Muscle layer of colon (tissue), 2 donors: ENCODE results near the gene DOCK4.

ENCODE experiments used
- H3K27ac ChIP-seq: one replicate; pipeline ENCODE4 v1.7.0; 2013; ENCODE audit warnings: low read depth, mild to moderate bottlenecking, low read length, moderate library complexity
- H3K27me3 ChIP-seq, 2 donors: one replicate each; pipeline ENCODE4 v1.7.0; 2013; ENCODE audit warnings: low read length in 2 of 2, mild to moderate bottlenecking in 2 of 2; ENCODE audit not compliant: insufficient read depth in 2 of 2, control insufficient read depth in 1 of 2
- H3K36me3 ChIP-seq: one replicate; pipeline ENCODE4 v1.7.0; 2013; ENCODE audit warnings: mild to moderate bottlenecking, low read length; ENCODE audit not compliant: insufficient read depth
- H3K4me1 ChIP-seq: one replicate; pipeline ENCODE4 v1.7.0; 2013; ENCODE audit warnings: mild to moderate bottlenecking, low read length; ENCODE audit not compliant: insufficient read depth
- H3K4me3 ChIP-seq, 2 donors: one replicate each; pipeline ENCODE4 v1.7.0; 2013; ENCODE audit warnings: low read length in 2 of 2, low read depth in 1 of 2, mild to moderate bottlenecking in 1 of 2, moderate library complexity in 1 of 2
- H3K9ac ChIP-seq: one replicate; pipeline ENCODE4 v1.7.0; 2013; ENCODE audit warnings: low read length
- H3K9me3 ChIP-seq: one replicate; pipeline ENCODE4 v1.7.0; 2013; ENCODE audit warnings: mild to moderate bottlenecking, low read length
- donor health status: abdominal sarcoma.
- donor health status: Adenocarcinoma of cecum.

Gene DOCK4

DNA sequence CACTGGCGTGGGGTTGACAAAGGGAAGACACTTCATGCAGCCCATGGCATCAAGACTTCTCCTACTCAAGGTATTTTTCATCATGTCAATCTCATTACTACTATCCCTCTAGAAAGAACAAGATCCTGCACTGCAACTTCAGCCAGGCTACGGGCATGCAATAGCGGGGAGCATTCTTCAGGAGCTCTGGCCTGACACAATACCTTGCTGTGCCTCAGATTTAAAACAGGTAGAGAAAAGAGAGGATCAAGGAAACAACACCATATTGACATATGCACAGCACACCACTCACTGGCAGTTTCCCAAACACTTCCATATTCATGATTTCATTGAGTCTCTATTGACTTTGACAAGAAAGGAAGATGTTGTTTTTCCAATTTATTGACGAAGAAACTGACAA is 51.5 kb downstream of the DOCK4 start:
- H3K4me3 ChIP-seq: no peak overlapping the region
- no peaks in the 10 kb centered on the region for H3K36me3 ChIP-seq
- no peaks in the 10 kb centered on the region for H3K9me3 ChIP-seq
- no peaks in the 10 kb centered on the region for H3K4me1 ChIP-seq
- H3K27me3 ChIP-seq: no peaks in the 10 kb centered on the region
- H3K27ac ChIP-seq: no peak overlapping the region
- H3K9ac ChIP-seq: no peak overlapping the region

DNA sequence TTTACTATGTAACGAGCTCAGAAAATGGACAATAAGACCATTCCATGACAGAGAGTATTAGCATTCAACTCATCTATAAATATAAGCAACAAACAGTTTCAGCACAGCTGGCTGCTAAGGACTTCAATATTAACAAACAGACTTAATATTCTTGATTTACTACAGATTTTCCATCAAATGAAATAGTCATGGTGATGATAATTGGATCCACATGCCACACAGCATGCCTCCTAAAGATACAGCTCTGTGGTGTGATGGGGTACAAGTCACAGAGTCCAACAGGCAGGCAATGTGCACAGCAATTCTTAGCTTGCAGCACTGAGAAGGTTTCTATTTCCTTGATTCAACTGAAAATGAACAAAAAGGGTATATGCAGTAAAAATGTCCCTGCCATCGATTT is 54.0 kb downstream of the DOCK4 start:
- no peak overlapping the region for H3K27ac ChIP-seq
- no peak overlapping the region for H3K9ac ChIP-seq
- H3K36me3 ChIP-seq: no peaks in the 10 kb centered on the region
- H3K27me3 ChIP-seq: no peaks in the 10 kb centered on the region
- H3K4me1 ChIP-seq: no peaks in the 10 kb centered on the region
- no peaks in the 10 kb centered on the region for H3K9me3 ChIP-seq
- H3K4me3 ChIP-seq: no peak overlapping the region

DNA sequence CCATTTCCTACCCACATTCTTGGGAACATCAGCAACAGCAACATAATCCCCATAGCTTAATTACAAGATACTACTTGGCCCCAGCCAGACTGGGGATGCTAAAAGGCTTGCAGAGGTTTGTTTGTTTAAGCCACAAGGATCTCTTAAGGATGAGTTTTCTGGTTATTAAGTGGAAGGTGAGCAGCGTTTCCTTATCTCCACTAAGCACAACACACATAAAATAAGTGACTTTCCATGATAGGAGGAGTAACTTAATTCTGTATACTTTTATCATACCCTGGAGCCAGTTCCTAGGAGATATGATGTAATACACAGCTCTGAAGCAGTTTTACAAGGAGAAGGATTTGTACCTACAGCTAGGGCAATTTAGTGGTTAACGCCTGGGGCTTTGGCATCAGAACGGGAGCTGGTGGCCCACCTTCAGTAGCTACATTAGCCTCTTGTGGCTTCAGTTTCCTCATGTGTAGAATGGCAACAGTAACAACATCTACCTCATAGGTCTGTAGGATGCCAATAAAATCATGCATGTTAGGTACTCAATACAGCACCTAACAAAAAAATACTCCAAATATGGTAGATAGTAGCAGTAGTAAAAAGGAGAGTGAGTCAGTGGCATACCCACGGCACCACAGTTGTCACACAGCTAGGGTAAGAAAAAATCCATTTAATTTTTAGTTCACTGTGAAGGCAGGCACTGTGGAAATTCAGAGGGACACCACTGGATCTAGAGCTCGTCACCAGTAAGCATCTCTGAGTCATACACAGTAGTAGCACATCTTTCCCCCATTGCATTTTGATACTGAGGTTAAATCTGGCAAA is 55.2 kb downstream of the DOCK4 start:
- Histone ChIP-seq H3K36me3 (no peaks in the 10 kb centered on the region), H3K27ac (no peak overlapping the region), H3K27me3 (no peaks in the 10 kb centered on the region), H3K9me3 (no peaks in the 10 kb centered on the region), H3K9ac (no peak overlapping the region), H3K4me3 (no peak overlapping the region), H3K4me1 (no peaks in the 10 kb centered on the region)

DNA sequence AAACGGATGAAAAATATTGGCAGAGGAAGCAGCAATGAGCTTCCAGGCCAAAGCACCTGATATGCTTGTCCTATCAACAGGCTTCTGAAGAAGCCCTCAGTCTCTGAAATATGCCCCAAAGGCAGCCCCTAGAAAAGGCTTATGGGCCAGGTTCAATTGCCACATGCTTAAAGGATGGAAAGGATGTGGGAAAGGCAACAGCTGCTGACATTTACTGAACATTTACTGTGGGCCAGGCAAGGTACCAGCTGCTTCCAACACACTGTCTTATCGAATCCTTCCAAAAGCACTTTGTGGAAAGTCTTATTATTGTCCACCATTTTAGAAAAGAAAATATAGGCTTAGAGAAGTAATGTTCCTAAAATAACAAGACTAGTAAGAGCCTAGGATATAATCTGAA is 56.5 kb downstream of the DOCK4 start:
- Histone ChIP-seq H3K9me3 (no peaks in the 10 kb centered on the region), H3K9ac (no peak overlapping the region), H3K36me3 (no peaks in the 10 kb centered on the region), H3K4me1 (no peaks in the 10 kb centered on the region), H3K4me3 (no peak overlapping the region), H3K27ac (no peak overlapping the region), H3K27me3 (no peaks in the 10 kb centered on the region)

DNA sequence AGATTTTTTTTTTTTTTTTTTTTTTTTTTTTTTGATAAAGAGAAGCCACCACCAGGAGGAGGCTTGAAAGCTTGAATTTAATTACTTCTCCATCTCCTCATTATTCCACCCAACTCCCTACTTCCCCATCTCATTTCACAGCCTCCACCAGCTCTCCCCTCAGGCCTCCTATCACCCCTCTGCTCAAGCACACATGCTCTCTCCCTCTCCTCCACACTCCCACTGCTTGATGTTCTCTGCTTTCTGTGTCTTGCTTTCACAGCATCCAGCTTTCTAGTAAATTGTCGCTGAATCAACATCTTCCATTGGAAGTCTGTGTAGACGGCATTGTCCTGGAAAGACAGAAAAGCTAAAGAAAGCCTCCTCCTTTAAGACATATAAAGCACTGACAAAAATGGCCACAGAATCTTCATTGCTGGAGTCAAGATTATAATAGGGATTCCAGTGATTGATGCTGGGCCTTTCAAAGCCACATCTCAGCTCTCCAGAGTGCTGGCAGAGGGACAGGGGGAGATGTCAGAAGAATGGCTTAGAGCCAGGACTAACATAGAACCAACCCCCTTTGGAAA is 58.3 kb downstream of the DOCK4 start:
- Histone ChIP-seq H3K4me3 (no peak overlapping the region), H3K36me3 (no peaks in the 10 kb centered on the region), H3K4me1 (peaks cover 8% of the 10 kb centered on the region), H3K9me3 (no peaks in the 10 kb centered on the region), H3K27me3 (no peaks in the 10 kb centered on the region), H3K27ac (no peak overlapping the region), H3K9ac (no peak overlapping the region)

DNA sequence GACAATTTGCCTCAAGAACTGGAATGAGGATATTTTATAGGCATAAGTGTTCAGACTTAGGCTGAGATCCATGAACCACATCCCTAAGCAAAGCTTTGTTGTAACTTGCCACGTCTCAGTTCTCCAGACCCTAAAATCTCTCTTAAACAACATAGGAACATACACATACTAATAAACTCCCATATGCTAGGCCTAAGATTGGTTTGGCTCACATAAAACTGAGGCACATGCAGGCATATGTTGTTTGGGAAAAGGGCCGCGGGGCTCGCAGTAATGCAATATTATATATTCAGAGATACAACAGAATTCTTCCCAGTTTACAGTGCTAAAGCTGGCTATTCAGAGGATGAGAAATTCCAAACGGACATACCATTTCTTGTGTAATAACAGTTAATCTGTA is 61.0 kb downstream of the DOCK4 start:
- H3K9me3 ChIP-seq: no peaks in the 10 kb centered on the region
- peaks cover 8% of the 10 kb centered on the region for H3K4me1 ChIP-seq
- no peak overlapping the region for H3K27ac ChIP-seq
- no peaks in the 10 kb centered on the region for H3K36me3 ChIP-seq
- no peak overlapping the region for H3K4me3 ChIP-seq
- no peak overlapping the region for H3K9ac ChIP-seq
- H3K27me3 ChIP-seq: no peaks in the 10 kb centered on the region

DNA sequence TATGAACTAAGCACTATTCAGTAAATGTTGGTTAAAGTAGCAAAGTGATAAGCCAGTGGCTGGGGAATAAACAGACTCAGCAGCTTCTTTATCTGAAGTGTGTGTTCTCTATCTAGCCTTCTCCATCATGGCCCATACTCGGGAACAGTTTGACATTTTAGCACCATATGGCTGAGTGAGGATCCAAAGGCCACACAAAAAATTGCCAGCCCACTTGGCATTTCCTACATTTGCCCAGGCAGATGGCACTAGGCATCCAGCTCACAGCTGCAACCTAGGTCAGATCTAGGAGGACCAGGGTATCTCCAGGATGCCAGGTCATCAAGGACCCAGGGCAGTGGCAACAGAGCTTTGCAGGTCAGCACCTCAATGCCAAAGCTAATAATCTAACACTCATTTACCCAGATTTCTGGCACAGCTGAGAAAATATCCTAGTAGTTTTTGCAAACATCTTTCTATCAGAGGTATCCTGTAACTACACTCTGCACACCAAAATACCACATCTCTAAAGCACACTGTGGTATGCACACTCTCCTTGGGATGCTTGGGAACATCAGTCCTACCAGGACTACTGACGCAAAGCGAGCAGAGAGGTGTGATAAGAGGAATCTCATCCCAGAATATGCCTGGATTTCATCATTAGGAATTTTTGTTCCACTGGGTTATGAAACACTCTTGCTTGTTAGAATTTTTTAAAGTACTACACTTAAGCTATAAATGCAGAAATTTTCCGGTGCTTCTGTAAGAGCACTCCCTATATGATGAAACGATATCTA is 61.7 kb downstream of the DOCK4 start:
- Histone ChIP-seq H3K4me1 (peaks cover 8% of the 10 kb centered on the region), H3K4me3 (no peak overlapping the region), H3K27ac (no peak overlapping the region), H3K36me3 (no peaks in the 10 kb centered on the region), H3K9ac (no peak overlapping the region), H3K9me3 (no peaks in the 10 kb centered on the region), H3K27me3 (no peaks in the 10 kb centered on the region)

DNA sequence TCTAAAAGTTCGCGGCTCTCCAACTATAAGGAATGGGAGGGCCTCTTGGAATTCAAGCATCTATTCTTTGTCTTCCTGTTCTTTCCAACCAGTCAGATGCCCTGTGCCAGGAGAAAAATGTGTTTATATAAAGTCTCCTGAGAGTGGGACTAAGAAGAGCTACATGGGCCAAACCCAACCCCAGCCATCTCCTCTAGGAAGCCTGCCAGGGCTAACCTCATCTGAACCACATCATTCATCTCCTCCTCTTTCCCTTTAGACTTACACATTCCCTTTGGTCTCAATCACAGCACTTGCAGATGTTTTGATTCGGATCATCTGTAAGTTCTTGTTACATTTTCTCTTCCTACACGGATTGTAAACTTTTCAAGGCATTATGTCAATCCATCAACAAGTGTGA is 62.6 kb downstream of the DOCK4 start:
- Histone ChIP-seq H3K27me3 (no peaks in the 10 kb centered on the region), H3K9me3 (no peaks in the 10 kb centered on the region), H3K36me3 (no peaks in the 10 kb centered on the region), H3K9ac (no peak overlapping the region), H3K4me1 (peaks cover 8% of the 10 kb centered on the region), H3K4me3 (no peak overlapping the region), H3K27ac (no peak overlapping the region)

DNA sequence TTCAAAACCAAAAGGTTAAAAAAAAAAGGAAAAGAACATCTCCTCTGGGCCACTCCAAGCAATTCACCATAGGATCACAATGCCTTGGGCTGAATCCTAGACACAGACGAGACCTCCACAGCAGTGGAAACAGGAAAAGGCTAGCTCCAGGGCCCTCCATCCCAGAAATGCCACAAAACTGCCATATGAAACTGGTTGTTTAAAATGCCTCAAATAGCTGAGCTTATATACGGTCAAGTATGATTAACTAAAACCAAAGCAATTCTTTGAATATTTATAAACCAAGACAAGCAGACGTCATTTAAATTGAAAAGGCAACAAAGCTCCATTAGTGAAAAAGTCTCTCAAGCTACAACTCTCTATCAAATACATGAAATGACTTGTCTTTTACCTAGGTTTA is 63.1 kb downstream of the DOCK4 start:
- Histone ChIP-seq H3K4me3 (no peak overlapping the region), H3K36me3 (no peaks in the 10 kb centered on the region), H3K9me3 (no peaks in the 10 kb centered on the region), H3K9ac (no peak overlapping the region), H3K27ac (peak overlapping the region; percentile 8), H3K4me1 (peaks cover 8% of the 10 kb centered on the region), H3K27me3 (no peaks in the 10 kb centered on the region)

DNA sequence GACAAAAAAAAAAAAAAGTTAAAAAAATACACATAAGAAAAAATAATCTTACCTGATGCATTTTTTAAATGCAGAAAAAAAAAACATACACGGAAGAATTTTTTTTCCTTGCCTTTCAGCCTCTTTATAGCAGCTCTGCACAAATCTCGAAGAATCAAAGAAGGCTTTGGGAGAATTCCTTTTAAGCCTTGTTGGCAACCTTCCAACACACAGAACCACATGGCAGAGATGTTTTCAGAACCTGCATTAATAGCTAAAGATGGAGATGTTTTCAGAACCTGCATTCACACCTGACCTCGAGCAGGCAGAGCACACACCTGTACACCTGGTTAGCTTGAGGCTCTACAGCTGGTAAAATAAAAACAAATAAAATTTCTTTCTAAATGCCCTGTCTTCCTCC is 65.6 kb downstream of the DOCK4 start:
- Histone ChIP-seq H3K4me3 (no peak overlapping the region), H3K4me1 (peaks cover 31% of the 10 kb centered on the region), H3K9me3 (no peaks in the 10 kb centered on the region), H3K9ac (no peak overlapping the region), H3K27me3 (no peaks in the 10 kb centered on the region), H3K27ac (no peak overlapping the region), H3K36me3 (no peaks in the 10 kb centered on the region)

DNA sequence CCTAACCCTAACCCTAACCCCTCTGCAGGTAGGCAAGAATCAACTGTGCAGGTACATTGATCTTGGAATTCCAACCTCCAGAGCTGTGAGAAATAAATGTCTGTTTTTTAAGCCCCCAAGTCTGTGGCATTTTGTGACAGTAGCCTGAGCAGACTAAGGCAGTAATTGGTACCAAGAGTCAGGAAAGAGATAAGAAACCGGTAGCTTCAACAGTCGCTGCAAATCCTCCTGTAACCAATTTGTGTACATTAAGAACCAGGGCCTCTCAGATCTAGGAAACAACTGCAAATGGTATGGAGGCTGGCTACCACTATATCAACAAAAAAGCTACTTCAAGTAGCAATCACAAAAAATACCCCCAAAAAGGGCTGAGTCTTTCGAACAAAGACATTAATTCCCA is 67.3 kb downstream of the DOCK4 start:
- no peak overlapping the region for H3K27ac ChIP-seq
- H3K4me1 ChIP-seq: peaks cover 31% of the 10 kb centered on the region
- no peaks in the 10 kb centered on the region for H3K36me3 ChIP-seq

More for the DNA sequence above, 67.3 kb downstream of the DOCK4 start:
- H3K4me3 ChIP-seq: no peak overlapping the region
- H3K27me3 ChIP-seq: no peaks in the 10 kb centered on the region
- H3K9me3 ChIP-seq: no peaks in the 10 kb centered on the region
- no peak overlapping the region for H3K9ac ChIP-seq
